Measurements from ENCODE around the gene RAB39A.

DNA sequence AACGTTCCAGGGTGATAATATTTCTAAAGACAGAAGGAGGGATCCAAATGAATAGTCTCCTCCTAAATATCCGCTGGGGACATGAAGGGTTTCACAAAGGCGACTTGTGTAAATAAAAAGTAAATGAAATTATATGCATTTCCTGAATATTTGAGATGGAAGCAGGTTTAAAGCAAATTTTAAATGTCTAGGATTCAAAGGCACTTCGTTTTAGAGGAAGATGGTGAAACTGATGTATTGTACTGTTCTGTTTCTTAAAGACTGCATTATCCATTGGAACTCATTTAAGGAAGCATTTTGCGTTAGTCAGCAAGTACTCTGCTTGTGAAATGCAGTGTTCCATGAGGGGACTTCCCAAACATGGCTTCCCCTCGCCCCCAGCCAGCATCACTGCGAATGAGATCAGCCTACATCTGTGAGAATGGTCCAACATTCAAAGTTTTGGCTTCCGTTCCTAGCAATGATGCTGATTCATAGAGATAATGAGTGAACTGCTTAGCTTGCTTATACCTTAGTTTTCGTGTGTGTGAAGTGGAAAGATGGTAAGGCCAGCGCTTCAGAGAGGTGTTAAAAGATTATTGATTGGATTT is 1.5 kb downstream of the RAB39A start:
- TF ChIP-seq POLR2A (IDR thresholded peaks at IDR 0.05): no peak
- TF ChIP-seq, protein P1, sequence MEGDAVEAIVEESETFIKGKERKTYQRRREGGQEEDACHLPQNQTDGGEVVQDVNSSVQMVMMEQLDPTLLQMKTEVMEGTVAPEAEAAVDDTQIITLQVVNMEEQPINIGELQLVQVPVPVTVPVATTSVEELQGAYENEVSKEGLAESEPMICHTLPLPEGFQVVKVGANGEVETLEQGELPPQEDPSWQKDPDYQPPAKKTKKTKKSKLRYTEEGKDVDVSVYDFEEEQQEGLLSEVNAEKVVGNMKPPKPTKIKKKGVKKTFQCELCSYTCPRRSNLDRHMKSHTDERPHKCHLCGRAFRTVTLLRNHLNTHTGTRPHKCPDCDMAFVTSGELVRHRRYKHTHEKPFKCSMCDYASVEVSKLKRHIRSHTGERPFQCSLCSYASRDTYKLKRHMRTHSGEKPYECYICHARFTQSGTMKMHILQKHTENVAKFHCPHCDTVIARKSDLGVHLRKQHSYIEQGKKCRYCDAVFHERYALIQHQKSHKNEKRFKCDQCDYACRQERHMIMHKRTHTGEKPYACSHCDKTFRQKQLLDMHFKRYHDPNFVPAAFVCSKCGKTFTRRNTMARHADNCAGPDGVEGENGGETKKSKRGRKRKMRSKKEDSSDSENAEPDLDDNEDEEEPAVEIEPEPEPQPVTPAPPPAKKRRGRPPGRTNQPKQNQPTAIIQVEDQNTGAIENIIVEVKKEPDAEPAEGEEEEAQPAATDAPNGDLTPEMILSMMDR (IDR thresholded peaks at IDR 0.05): no peak

Data from heart left ventricle (tissue), 13 donors.